SU-DHL-6 (cell line): ENCODE data around the gene COQ9.

Experiments
- H2AFZ ChIP-seq: fragments of 200-600 bp; sonication (generic); 2 replicates; pipeline ENCODE4 v1.6.1; 2014; ENCODE audit warnings: low read depth, mild to moderate bottlenecking, moderate library complexity, mixed read lengths, antibody characterized with exemption, low read length; ENCODE audit not compliant: severe bottlenecking
- H3F3A ChIP-seq: fragments of 200-600 bp; shearing (Covaris generic); 2 replicates; pipeline ENCODE4 v1.6.0; 2016; ENCODE audit warnings: antibody characterized with exemption, mild to moderate bottlenecking; ENCODE audit not compliant: insufficient read depth
- H3K27ac ChIP-seq: fragments of 200-600 bp; sonication (generic); 2 replicates; pipeline ENCODE4 v1.5.1; 2016; ENCODE audit warnings: low read depth, mild to moderate bottlenecking, low read length, moderate library complexity, mixed read lengths
- H3K27me3 ChIP-seq: fragments of 200-600 bp; sonication (generic), shearing (Covaris generic); 2 replicates; pipeline ENCODE4 v1.6.0; 2014; ENCODE audit warnings: mild to moderate bottlenecking, low read length
- H3K36me3 ChIP-seq: fragments of 200-600 bp; sonication (generic); 2 replicates; pipeline ENCODE4 v1.6.1; 2014; ENCODE audit warnings: mild to moderate bottlenecking, low read length, mixed read lengths
- H3K4me2 ChIP-seq: fragments of 300-600, 200-600 bp; shearing (Covaris generic), sonication (generic); 2 replicates; pipeline ENCODE4 v1.6.0; 2014; ENCODE audit warnings: low read length, low read depth, mild to moderate bottlenecking; ENCODE audit not compliant: poor library complexity, severe bottlenecking
- H3K4me3 ChIP-seq: fragments of 200-600 bp; sonication (generic); 2 replicates; pipeline ENCODE4 v1.5.1; 2014; ENCODE audit warnings: antibody characterized with exemption, low read length, mild to moderate bottlenecking, mixed read lengths; ENCODE audit not compliant: insufficient read depth, poor library complexity, severe bottlenecking
- H3K79me2 ChIP-seq: fragments of 200-600 bp; sonication (generic); 2 replicates; pipeline ENCODE4 v1.6.1; 2014; ENCODE audit warnings: mild to moderate bottlenecking, low read length, moderate library complexity; ENCODE audit not compliant: insufficient read depth
- H3K9ac ChIP-seq: fragments of 200-600 bp; sonication (generic); 2 replicates; pipeline ENCODE4 v1.7.0; 2014; ENCODE audit warnings: mild to moderate bottlenecking, low read length
- H3K9me2 ChIP-seq: fragments of 200-600 bp; sonication (generic); replicated peaks from 2 replicates; pipeline ENCODE4 v1.6.1; 2014; ENCODE audit warnings: low read length; ENCODE audit not compliant: insufficient read depth
- H3K9me3 ChIP-seq: fragments of 200-600 bp; sonication (generic); 2 replicates; pipeline ENCODE4 v1.6.1; 2014; ENCODE audit warnings: low read length, mixed read lengths; ENCODE audit not compliant: insufficient read depth
- H4K20me1 ChIP-seq: fragments of 200-600 bp; sonication (generic); 2 replicates; pipeline ENCODE4 v1.6.1; 2014; ENCODE audit warnings: low read depth, mild to moderate bottlenecking, antibody characterized with exemption, low read length, moderate library complexity, mixed read lengths
- CTCF ChIP-seq: fragments of 200-600 bp; sonication (generic); IDR thresholded peaks from one replicate; pipeline ENCODE4 v1.5.1; 2017; ENCODE audit warnings: antibody characterized with exemption, mild to moderate bottlenecking, low read length, moderate library complexity; ENCODE audit not compliant: insufficient read depth, poor library complexity, severe bottlenecking
- EZH2phosphoT487 ChIP-seq: fragments of 200-600 bp; sonication (generic), shearing (Covaris generic); conservative IDR thresholded peaks from 2 replicates; pipeline ENCODE4 v1.6.1; 2018; ENCODE audit warnings: mild to moderate bottlenecking, antibody characterized with exemption, low read length, moderate library complexity, mixed read lengths

COQ9 gene

GRCh38 chr16:57452021-57452420 lies 4.7 kb downstream of the COQ9 start:
- no peak overlapping the region for H3K4me3 ChIP-seq
- H3K36me3 ChIP-seq, result no peaks in the 10 kb centered on the region
- H3K9me2 ChIP-seq, result no peaks in the 10 kb centered on the region
- no peaks in the 10 kb centered on the region for H3K9me3 ChIP-seq
- TF ChIP-seq CTCF, result no peak
- no peak for TF ChIP-seq EZH2phosphoT487
- no peak overlapping the region for H2AFZ ChIP-seq
- no peaks in the 10 kb centered on the region for H4K20me1 ChIP-seq
- no peak overlapping the region for H3K9ac ChIP-seq
- H3F3A ChIP-seq, result 0 out of 2 replicates have a peak, but pooled peaks cover 6% of the 10 kb centered on the region
- no peak overlapping the region for H3K4me2 ChIP-seq
- no peaks in the 10 kb centered on the region for H3K27me3 ChIP-seq
- peaks cover 6% of the 10 kb centered on the region for H3K79me2 ChIP-seq
- H3K27ac ChIP-seq, result no peak overlapping the region

DNA sequence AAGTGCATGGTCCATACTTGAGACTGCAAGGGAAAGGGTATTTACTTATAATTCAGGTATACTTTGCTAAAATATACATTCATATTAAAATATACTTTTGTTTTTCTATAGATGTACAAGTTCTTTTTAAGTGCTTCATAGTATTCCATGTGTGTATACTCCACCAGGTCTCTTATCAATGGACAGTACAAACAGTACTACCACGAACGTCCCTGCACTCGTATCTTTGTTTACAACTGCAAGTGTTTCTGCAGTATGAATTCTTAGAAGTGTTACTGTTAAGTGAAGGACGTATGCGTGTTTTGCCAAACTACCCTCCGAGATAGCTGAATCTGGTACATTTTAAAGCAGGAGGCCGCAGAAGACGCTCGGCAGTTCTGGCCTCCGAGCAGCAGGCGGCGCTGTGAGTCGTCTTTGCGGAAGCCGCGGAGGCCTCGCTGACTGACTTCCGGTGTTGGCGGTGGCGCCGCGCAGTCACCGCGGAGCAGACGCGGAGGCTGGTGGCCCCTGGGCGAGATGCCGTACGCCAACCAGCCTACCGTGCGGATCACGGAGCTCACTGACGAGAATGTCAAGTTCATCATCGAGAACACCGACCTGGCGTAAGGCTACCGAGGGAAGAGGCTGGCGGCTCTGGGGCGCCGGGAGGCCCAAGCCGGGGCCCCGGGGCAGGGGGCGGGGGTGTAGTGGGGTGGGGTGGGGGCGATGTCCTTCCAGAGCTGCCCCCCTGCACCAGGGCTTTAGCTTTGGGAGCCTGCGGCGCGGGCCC lies 15.1 kb downstream of the COQ9 start, which contains the start of gene POLR2C:
Gene POLR2C (plus strand): TSS at position 471 of the 769 bp plus-strand sequence. CDS start 46 bp downstream, at position 517.
- Histone ChIP-seq H3F3A (peaks cover 11% of the 10 kb centered on the region), H2AFZ (peak within 1 kb of the TSS; percentile 17), H3K9ac (peak within 1 kb of the TSS; percentile 70), H3K9me2 (no peaks in the 10 kb centered on the region), H3K4me2 (peak within 1 kb of the TSS; percentile 84), H3K27ac (no peak within 1 kb of the TSS), H3K79me2 (peaks cover 15% of the 10 kb centered on the region), H3K36me3 (peaks cover 5% of the 10 kb centered on the region; the same call in 1 of the 2 replicates), H4K20me1 (no peaks in the 10 kb centered on the region), H3K27me3 (no peaks in the 10 kb centered on the region), H3K9me3 (no peaks in the 10 kb centered on the region), H3K4me3 (peak within 1 kb of the TSS; percentile 74)
- TF ChIP-seq CTCF (peak; percentile 88), EZH2phosphoT487 (no peak)

DNA sequence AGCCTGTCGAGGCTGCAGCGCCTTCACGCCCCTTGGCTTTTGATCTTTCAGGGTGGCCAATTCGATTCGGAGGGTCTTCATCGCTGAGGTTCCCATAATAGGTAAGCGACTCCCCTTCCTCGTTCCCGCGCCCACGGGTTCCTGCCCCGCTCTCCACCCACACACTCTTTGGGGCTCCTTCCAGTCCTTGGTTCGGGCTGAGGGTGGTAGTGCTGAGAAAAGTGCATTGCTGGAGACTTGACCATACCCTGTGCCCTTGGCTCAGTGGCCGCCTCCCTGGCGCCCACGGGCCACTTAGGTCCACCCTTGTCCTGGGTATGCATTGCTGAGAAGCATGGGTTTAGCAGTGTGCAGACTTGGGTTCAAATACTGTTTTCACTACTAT lies 15.7 kb downstream of the COQ9 start:
- Histone ChIP-seq H3K79me2 (peaks cover 15% of the 10 kb centered on the region), H3K4me3 (peak overlapping the region; percentile 74), H3K9me2 (no peaks in the 10 kb centered on the region), H3K27ac (no peak overlapping the region), H3F3A (peaks cover 14% of the 10 kb centered on the region), H3K36me3 (peaks cover 7% of the 10 kb centered on the region; the same call in 1 of the 2 replicates), H4K20me1 (no peaks in the 10 kb centered on the region), H3K4me2 (peak overlapping the region; percentile 84), H3K9me3 (no peaks in the 10 kb centered on the region), H2AFZ (no peak overlapping the region), H3K9ac (peak overlapping the region; percentile 70), H3K27me3 (no peaks in the 10 kb centered on the region)
- TF ChIP-seq EZH2phosphoT487 (no peak), CTCF (no peak)
